Spleen (tissue), 7 donors: ENCODE data around the gene CNIH2.

ENCODE experiments used
- CTCF ChIP-seq, 11 experiments: fragments of 200-600 bp in 7 of 11; fragments of 450-650 bp in 4 of 11; sonication (generic) in 4 of 11; IDR thresholded peaks in 8 of 11; conservative IDR thresholded peaks in 3 of 11; 1 replicate in 7 of 11; 2 replicates in 4 of 11; pipeline versions ENCODE4 v1.4.0 to v1.8.0; 2016 to 2021; ENCODE audit warnings: antibody characterized with exemption in 11 of 11, inconsistent platforms in 4 of 11, mild to moderate bottlenecking in 1 of 11
- POLR2A ChIP-seq, 3 donors: fragments of 450-650 bp; IDR thresholded peaks; one replicate each; pipeline ENCODE4 v1.5.1; 2017; ENCODE audit warnings: antibody characterized with exemption in 3 of 3, mild to moderate bottlenecking in 1 of 3
- POLR2AphosphoS5 ChIP-seq, 3 donors: sonication (generic); formaldehyde crosslinking; IDR thresholded peaks; one replicate each; pipeline ENCODE4 v1.5.1; 2017; ENCODE audit warnings: antibody characterized with exemption in 3 of 3
- donor health status: DM: no; HTN: no; CAD: no; lungs with moderate emphysema.
- donor health status: DM: no; HTN: no; CAD: no.
- donor health status: DM: no; HTN: no; CAD: no.

DNA sequence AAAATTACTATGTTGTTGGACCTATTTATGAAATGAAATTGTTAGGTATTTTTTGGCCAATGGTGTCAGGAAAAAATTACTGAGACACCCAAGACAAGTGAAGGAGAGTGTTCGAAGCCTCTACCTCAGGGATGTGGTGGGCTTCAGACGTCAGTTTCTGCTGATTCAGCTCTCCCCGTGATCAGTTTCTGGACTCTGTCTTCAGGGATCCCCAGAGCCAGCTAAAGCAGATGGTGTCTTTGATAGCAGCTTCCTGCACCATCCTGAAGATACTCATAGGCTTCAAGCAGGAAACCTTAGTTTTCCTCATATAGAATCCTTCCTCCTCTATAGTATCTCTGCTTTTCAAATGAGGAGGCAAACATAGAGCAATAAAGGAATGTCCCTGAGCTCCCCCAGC, 31.5 kb downstream of the CNIH2 start:
- TF ChIP-seq POLR2A (IDR thresholded peaks at IDR 0.05) (no peak), CTCF (IDR thresholded peaks at IDR 0.05 in 8 of 11, conservative IDR thresholded peaks at IDR 0.05 in 3 of 11) (no peak), POLR2AphosphoS5 (IDR thresholded peaks at IDR 0.05) (no peak)
